Measurements from ENCODE around the gene OR1A2.
"Not testable (repeated sequence)": the region's sequence is repeated elsewhere in the genome, so short reads cannot be mapped to it uniquely, and the experiment has no call there.

GRCh38 chr17:3241044-3241443 lies 43.7 kb downstream of the OR1A2 start:
- TF ChIP-seq CTCF, POLR2A, EP300 (IDR thresholded peaks at IDR 0.05): not testable (repeated sequence)

Data from tibial nerve (tissue), 4 donors.